Daoy (cell line): Measurements from ENCODE around the gene MICOS13. TPM values are rescaled to one million over a fixed set of nuclear protein-coding genes. Genes with fewer than 3 reads are reported as not detected.

ENCODE experiments used
- DNase-seq: peaks from one replicate; pipeline ENCODE4 v3.0.0-alpha.2; 2015; ENCODE audit warnings: low read depth
- total RNA-seq: library from RNA; depleted of rRNA; stranded (reverse); fragments of >200 nt; shearing (Covaris generic); gene quantifications from 2 replicates; pipeline ENCODE4 v1.2.3, GENCODE V29; 2014

Gene MICOS13
- total RNA-seq, 1 experiment from 2014 or later, result 70.3 TPM

GRCh38 chr19:5687360-5688198 is 7.3 kb upstream of the MICOS13 start:
- no peak for DNase-seq

GRCh38 chr19:5686647-5687359 is 6.5 kb upstream of the MICOS13 start:
- DNase-seq, result peak; percentile 97

GRCh38 chr19:5686326-5686646 is 6.0 kb upstream of the MICOS13 start:
- DNase-seq, result no peak

- DNase-seq, result no peak
Observed at GRCh38 chr19:5684694-5685430, 4.5 kb upstream of the MICOS13 start.

DNA sequence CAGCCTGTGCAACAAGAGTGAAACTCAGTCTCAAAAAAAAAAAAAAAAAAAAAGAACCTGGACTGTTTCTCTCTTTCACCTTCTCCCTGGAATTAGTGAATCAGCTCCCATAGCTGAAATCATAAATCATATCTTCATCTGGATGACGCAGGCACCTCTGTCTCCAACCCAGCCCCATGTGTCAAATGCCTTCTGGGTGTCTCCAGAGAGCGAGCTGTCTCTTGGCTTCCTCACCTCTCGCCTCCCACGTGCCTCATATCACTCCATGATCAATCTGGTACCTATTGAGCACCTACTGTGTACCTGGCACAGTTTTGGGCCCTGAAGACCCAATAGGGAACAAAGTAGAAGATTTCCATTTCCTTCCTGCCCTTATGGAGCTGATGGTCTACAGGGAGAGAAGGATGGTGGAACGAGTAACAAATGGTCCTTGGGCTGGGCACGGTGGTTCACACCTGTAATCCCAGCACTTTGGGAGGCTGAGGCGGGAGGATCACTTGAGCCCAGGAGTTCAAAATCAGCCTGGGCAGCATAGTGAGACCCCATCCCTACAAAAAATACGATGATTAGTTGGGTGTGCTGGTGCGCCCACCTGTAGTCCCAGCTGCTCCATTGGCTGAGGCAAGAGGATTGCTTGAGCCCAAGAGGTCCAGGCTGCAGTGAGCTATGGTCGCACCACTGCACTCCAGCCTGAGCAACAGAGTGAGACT is 3.0 kb upstream of the MICOS13 start:
- DNase-seq, result no peak

GRCh38 chr19:5682107-5682482 is 1.8 kb upstream of the MICOS13 start:
- no peak for DNase-seq

GRCh38 chr19:5681391-5682106 is 1.2 kb upstream of the MICOS13 start:
- DNase-seq, result no peak

GRCh38 chr19:5680084-5680436 is 256 bp downstream of the MICOS13 start:
- no peak for DNase-seq

GRCh38 chr19:5679289-5680083 is 830 bp downstream of the MICOS13 start:
- DNase-seq, result no peak

DNA sequence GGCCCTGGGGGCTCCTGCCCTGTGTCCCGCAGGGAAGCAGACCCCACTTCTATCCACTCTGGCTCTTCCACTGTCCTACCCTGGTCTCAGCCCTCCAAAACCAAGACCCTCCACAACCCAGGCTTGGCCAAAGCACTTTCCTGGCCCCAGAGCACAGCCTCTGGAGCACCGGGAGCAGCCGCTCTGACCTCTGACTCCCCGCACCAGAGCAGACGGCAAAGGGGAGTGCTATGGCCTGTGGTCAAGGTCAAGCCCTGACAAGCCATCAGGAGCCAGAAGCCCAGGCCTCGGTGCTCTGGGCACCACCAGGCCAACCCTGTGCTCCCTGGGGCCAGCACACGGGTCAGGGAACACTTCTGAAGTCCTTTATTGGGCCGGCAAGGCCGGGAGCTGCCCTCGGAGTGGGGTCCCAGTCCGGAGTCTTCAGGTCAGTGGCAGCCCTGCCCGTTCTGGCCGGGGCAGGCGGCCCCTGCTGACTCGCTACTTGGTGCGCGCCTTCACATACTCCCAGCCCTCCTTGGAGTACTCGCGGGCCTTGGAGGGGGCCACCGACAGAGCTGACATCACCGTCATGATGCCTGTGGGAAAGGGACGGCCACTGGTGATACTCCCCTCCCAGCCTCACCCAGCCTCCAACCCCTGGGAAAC is 2.1 kb downstream of the MICOS13 start:
- no peak for DNase-seq

- no peak for DNase-seq
Observed at GRCh38 chr19:5677580-5677979, 2.7 kb downstream of the MICOS13 start.

DNA sequence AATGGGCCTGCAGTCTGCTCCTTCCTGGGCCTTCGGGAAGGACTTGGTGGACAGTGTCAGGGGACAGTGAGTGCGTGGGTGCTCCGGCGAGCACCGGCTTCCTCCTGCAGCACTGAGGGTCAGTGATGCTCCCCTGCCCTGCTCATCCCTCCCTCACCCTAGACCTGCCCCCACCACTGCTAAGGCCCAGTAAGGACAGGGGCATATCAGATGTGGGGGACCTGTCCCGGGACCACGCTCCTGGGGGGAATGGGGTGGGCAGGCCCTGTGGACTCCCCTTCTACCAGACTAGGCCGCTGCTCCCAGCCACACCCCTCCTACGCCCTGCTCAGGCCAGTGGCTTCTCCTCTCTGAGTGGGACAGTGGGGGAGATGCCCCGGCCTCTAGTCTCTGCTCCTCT is 3.2 kb downstream of the MICOS13 start:
- no peak for DNase-seq

- no peak for DNase-seq
Observed at GRCh38 chr19:5676772-5677105, 3.6 kb downstream of the MICOS13 start.

- no peak for DNase-seq
Observed at GRCh38 chr19:5676105-5676771, 4.1 kb downstream of the MICOS13 start.

GRCh38 chr19:5674714-5675113 is 5.6 kb downstream of the MICOS13 start:
- DNase-seq, result no peak

- DNase-seq, result no peak
Observed at GRCh38 chr19:5673752-5674151, 6.6 kb downstream of the MICOS13 start.

- DNase-seq, result no peak
Observed at GRCh38 chr19:5672708-5673459, 7.4 kb downstream of the MICOS13 start.

DNA sequence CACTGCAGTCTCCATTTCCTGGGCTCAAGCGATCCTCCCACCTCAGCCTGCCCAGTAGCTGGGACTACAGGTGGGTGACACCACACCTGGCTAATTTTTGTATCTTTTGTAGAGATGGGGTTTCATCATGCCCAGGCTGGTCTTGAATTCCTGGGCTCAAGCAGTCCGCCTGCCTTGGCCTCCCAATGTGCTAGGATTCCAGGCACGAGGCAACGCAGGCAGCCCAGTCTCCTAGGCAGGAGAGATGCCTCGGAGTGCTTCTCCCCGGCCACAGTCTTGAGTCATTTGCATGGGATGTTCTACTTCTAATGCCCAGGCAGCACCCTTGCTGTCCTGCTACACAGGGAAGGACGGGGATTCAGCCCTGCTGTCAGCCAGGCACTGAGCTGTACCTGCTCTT is 8.7 kb downstream of the MICOS13 start:
- no peak for DNase-seq

- no peak for DNase-seq
Observed at GRCh38 chr19:5669212-5669611, 11.1 kb downstream of the MICOS13 start.
